Loucy (cell line): Measurements from ENCODE around the gene CD300LG.

Source experiments
- H2AFZ ChIP-seq: fragments of 200-600 bp; sonication (generic); 2 replicates; pipeline ENCODE4 v1.6.0; 2016; ENCODE audit warnings: antibody characterized with exemption, mild to moderate bottlenecking, low read length, moderate library complexity
- H3F3A ChIP-seq: fragments of 200-600 bp; 2 replicates; pipeline ENCODE4 v1.6.0; 2016; ENCODE audit warnings: antibody characterized with exemption, low read depth, mild to moderate bottlenecking
- H3K27me3 ChIP-seq: fragments of 200-600 bp; sonication (generic); 2 replicates; pipeline ENCODE4 v1.6.1; 2014; ENCODE audit warnings: low read length, mild to moderate bottlenecking; ENCODE audit not compliant: insufficient read depth, poor library complexity, severe bottlenecking
- H3K36me3 ChIP-seq: fragments of 200-600 bp; sonication (generic); 2 replicates; pipeline ENCODE4 v1.6.1; 2016; ENCODE audit warnings: low read length; ENCODE audit not compliant: insufficient read depth
- H3K4me1 ChIP-seq: fragments of 200-600 bp; sonication (generic); 2 replicates; pipeline ENCODE4 v1.5.1; 2014; ENCODE audit warnings: low read length, mild to moderate bottlenecking; ENCODE audit not compliant: insufficient read depth, poor library complexity, severe bottlenecking
- H3K4me2 ChIP-seq: fragments of 200-600 bp; sonication (generic); 2 replicates; pipeline ENCODE4 v1.6.0; 2014; ENCODE audit warnings: antibody characterized with exemption, low read length, low read depth, mild to moderate bottlenecking; ENCODE audit not compliant: poor library complexity, severe bottlenecking
- H3K4me3 ChIP-seq: fragments of 200-600 bp; sonication (generic); 2 replicates; pipeline ENCODE4 v1.5.1; 2014; ENCODE audit warnings: low read length, mild to moderate bottlenecking, mixed read lengths; ENCODE audit not compliant: poor library complexity, severe bottlenecking
- H3K79me2 ChIP-seq: fragments of 200-600 bp; sonication (generic); 2 replicates; pipeline ENCODE4 v1.6.1; 2014; ENCODE audit warnings: low read length; ENCODE audit not compliant: insufficient read depth
- H3K9ac ChIP-seq: fragments of 200-600 bp; sonication (generic); 2 replicates; pipeline ENCODE4 v1.6.0; 2014; ENCODE audit warnings: mild to moderate bottlenecking, low read depth, low read length, moderate library complexity; ENCODE audit not compliant: poor library complexity, severe bottlenecking
- H3K9me2 ChIP-seq: fragments of 200-600 bp; sonication (generic); replicated peaks from 2 replicates; pipeline ENCODE4 v1.6.1; 2016; ENCODE audit warnings: low read depth, low read length, mixed read lengths
- H3K9me3 ChIP-seq: fragments of 200-600 bp; sonication (generic); 2 replicates; pipeline ENCODE4 v1.6.1; 2014; ENCODE audit warnings: mild to moderate bottlenecking, antibody characterized with exemption, low read length, low read depth; ENCODE audit not compliant: insufficient read depth
- H4K20me1 ChIP-seq: fragments of 200-600 bp; sonication (generic); 2 replicates; pipeline ENCODE4 v1.6.0; 2014; ENCODE audit warnings: antibody characterized with exemption, low read length, mild to moderate bottlenecking; ENCODE audit not compliant: insufficient read depth, poor library complexity, severe bottlenecking
- CTCF ChIP-seq: fragments of 200-600 bp; sonication (generic); conservative IDR thresholded peaks from 2 replicates; pipeline ENCODE4 v1.5.1; 2014; ENCODE audit warnings: mild to moderate bottlenecking, antibody characterized with exemption, low read length
- EZH2phosphoT487 ChIP-seq: fragments of 200-600 bp; IDR thresholded peaks from 2 replicates; pipeline ENCODE4 v1.6.1; 2018; ENCODE audit warnings: antibody characterized with exemption, mild to moderate bottlenecking, moderate library complexity, borderline replicate concordance

Gene CD300LG

GRCh38 chr17:43822570-43823190, 24.3 kb upstream of the CD300LG start:
- H3K9me3 ChIP-seq, result no peaks in the 10 kb centered on the region
- no peaks in the 10 kb centered on the region for H3K27me3 ChIP-seq
- H3F3A ChIP-seq, result no peaks in the 10 kb centered on the region
- no peak overlapping the region for H2AFZ ChIP-seq
- H3K9ac ChIP-seq, result no peak overlapping the region
- no peaks in the 10 kb centered on the region for H3K9me2 ChIP-seq
- H3K36me3 ChIP-seq, result no peaks in the 10 kb centered on the region
- no peaks in the 10 kb centered on the region for H4K20me1 ChIP-seq
- TF ChIP-seq EZH2phosphoT487 (no peak), CTCF (no peak)
- H3K79me2 ChIP-seq, result no peaks in the 10 kb centered on the region
- H3K4me1 ChIP-seq, result no peaks in the 10 kb centered on the region
- no peak overlapping the region for H3K4me3 ChIP-seq
- H3K4me2 ChIP-seq, result no peak overlapping the region

- Histone ChIP-seq H3K4me3 (no peak overlapping the region), H3K4me1 (no peaks in the 10 kb centered on the region), H3K79me2 (no peaks in the 10 kb centered on the region), H3F3A (no peaks in the 10 kb centered on the region), H3K36me3 (no peaks in the 10 kb centered on the region), H3K9me2 (no peaks in the 10 kb centered on the region), H3K9me3 (no peaks in the 10 kb centered on the region), H3K27me3 (no peaks in the 10 kb centered on the region), H3K9ac (no peak overlapping the region), H2AFZ (no peak overlapping the region), H3K4me2 (no peak overlapping the region), H4K20me1 (no peaks in the 10 kb centered on the region)
- TF ChIP-seq EZH2phosphoT487, result no peak
- TF ChIP-seq CTCF, result no peak
Observed at GRCh38 chr17:43823350-43824084, 23.5 kb upstream of the CD300LG start.

GRCh38 chr17:43825567-43825966, 21.4 kb upstream of the CD300LG start:
- TF ChIP-seq CTCF (no peak), EZH2phosphoT487 (no peak)
- no peak overlapping the region for H3K9ac ChIP-seq
- H3K4me2 ChIP-seq, result no peak overlapping the region
- no peaks in the 10 kb centered on the region for H3K79me2 ChIP-seq
- no peaks in the 10 kb centered on the region for H3K36me3 ChIP-seq
- no peaks in the 10 kb centered on the region for H3K9me3 ChIP-seq
- H3K27me3 ChIP-seq, result no peaks in the 10 kb centered on the region
- H3F3A ChIP-seq, result no peaks in the 10 kb centered on the region
- no peak overlapping the region for H2AFZ ChIP-seq
- no peaks in the 10 kb centered on the region for H3K4me1 ChIP-seq
- H3K9me2 ChIP-seq, result no peaks in the 10 kb centered on the region
- H4K20me1 ChIP-seq, result no peaks in the 10 kb centered on the region
- no peak overlapping the region for H3K4me3 ChIP-seq
